ENCODE data around the gene GMEB1.

DNA sequence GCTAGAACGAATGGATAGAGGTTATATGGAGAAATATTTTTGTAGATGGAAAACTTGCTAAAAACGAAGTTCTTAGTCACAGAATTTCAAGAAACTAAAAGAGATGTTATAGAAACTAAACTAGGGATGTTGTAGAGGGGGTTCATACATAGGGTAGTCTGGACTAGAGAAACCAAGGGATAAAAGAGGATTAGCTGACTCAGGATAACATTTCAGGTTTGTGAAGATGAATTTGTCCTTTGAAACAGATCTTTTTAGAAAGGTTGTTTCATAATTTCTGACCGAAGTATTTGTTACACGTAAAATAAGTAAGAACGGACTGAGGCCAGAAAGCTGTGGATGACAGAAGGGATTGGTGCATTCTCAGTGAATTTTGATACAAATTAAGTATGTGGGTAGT lies 81.7 kb downstream of the GMEB1 start:
- TF ChIP-seq ZNF274 (IDR thresholded peaks at IDR 0.05; ENCODE audit: low read depth, low read length) (no peak), YY1 (IDR thresholded peaks at IDR 0.05; ENCODE audit: insufficient read depth, insufficient read length) (no peak)

Data from NT2/D1 (cell line).